ENCODE results near the gene ZNF19. TPM values are rescaled to one million over a fixed set of nuclear protein-coding genes. Genes with fewer than 3 reads are reported as not detected.

Gene ZNF19
- total and polyA plus RNA-seq, 9 of the 15 experiments (the other 6 are each of a cell fraction or from before 2014, with no cell fraction given): 1.2 to 2.8 (median 1.8) TPM

GRCh38 chr16:71482569-71482968 lies 6.6 kb downstream of the ZNF19 start:
- H3K9me1 ChIP-seq (ENCODE audit: control insufficient read depth, insufficient read depth, low read length): no peaks in the 10 kb centered on the region
- DNase-seq (ENCODE audit: extremely low read depth in 1 of 4, low spot score in 3 of 4) (no peak), FAIRE-seq (no peak), ATAC-seq (no peak)
- WGBS (ENCODE audit: insufficient coverage, low coverage, missing lambda C conversion rate): 43% methylated on average over 5 of the region's 5 CpGs
- no peak overlapping the region for H3K4me2 ChIP-seq (ENCODE audit: insufficient read depth, low read length)
- CTCF ChIA-PET (ENCODE audit: low intra/inter-chr PET ratio): no interaction called here
- no peaks in the 10 kb centered on the region for H3K79me2 ChIP-seq (ENCODE audit: control insufficient read depth, insufficient read depth, low read length)
- H3K9ac ChIP-seq (ENCODE audit: insufficient read depth in 1 of 2, low read depth in 2 of 2, low read length in 2 of 2): no peak overlapping the region
- H3K9me3 ChIP-seq (replicated peaks; ENCODE audit: control insufficient read depth, insufficient read depth, low read depth, low read length): no peaks in the 10 kb centered on the region
- H3K36me3 ChIP-seq (ENCODE audit: control insufficient read depth, insufficient read depth, low read length): no peaks in the 10 kb centered on the region
- H2AFZ ChIP-seq (ENCODE audit: low read depth, low read length): no peak overlapping the region
- H3K4me3 ChIP-seq: no peak overlapping the region
- POLR2A ChIA-PET: interaction anchor here (0.8 to 1.6 kb wide), 2 partner anchors 53 to 55 kb away, joined by 3 to 5 read pairs; no protein-coding TSS in a partner anchor
- intact Hi-C loops (cut with micrococcal nuclease) (no loop called here), in situ Hi-C loops (cut with MboI) (no loop called here)
- no peak overlapping the region for H3K27ac ChIP-seq (ENCODE audit: extremely low read depth, low read depth, low read length)
- no TSS peak for BruUV-seq (replicated peaks)
- H3K27me3 ChIP-seq (ENCODE audit: control insufficient read depth in 2 of 2, insufficient read depth in 2 of 2, low read length in 2 of 2): no peaks in the 10 kb centered on the region
- no peaks in the 10 kb centered on the region for H4K20me1 ChIP-seq (replicated peaks; ENCODE audit: control insufficient read depth, insufficient read depth, low read length)
- peaks cover 2 to 4% of the 10 kb centered on the region in 2 experiments; a peak in 3 of 5 replicates for H3K4me1 ChIP-seq (replicated peaks in 1 of 2; ENCODE audit: control insufficient read depth in 2 of 2, insufficient read depth in 2 of 2, low read length in 2 of 2)
- TF ChIP-seq ZNF561 (CRISPR knock-in tag; conservative IDR thresholded peaks at IDR 0.05): no peak
- TF ChIP-seq CREB1 (IDR thresholded peaks at IDR 0.05): no peak
- TF ChIP-seq CREB1 (CRISPR knock-in tag; IDR thresholded peaks at IDR 0.05): no peak
- no peak for TF ChIP-seq TFE3 (CRISPR knock-in tag; IDR thresholded peaks at IDR 0.05)
- no peak for TF ChIP-seq TEAD4 (IDR thresholded peaks at IDR 0.05; ENCODE audit: low read length)
- TF ChIP-seq TEAD4 (CRISPR knock-in tag; IDR thresholded peaks at IDR 0.05; ENCODE audit: borderline replicate concordance): no peak
- no peak for TF ChIP-seq HNRNPL (IDR thresholded peaks at IDR 0.05; ENCODE audit: low read depth, low read length)
- no peak for TF ChIP-seq LARP7 (IDR thresholded peaks at IDR 0.05)
- no peak for TF ChIP-seq NR1H2 (CRISPR knock-in tag; IDR thresholded peaks at IDR 0.05)
- TF ChIP-seq SFPQ (IDR thresholded peaks at IDR 0.05; ENCODE audit: low read depth, low read length): no peak
- TF ChIP-seq BRD4 (IDR thresholded peaks at IDR 0.05): no peak
- no peak for TF ChIP-seq RFX1 (IDR thresholded peaks at IDR 0.05)
- no peak for TF ChIP-seq MCM5 (IDR thresholded peaks at IDR 0.05; ENCODE audit: low read depth)
- no peak for TF ChIP-seq ZNF217 (CRISPR knock-in tag; IDR thresholded peaks at IDR 0.05)
- no peak for TF ChIP-seq GTF2E2 (tag; IDR thresholded peaks at IDR 0.05)
- no peak for TF ChIP-seq SMARCB1 (IDR thresholded peaks at IDR 0.05; ENCODE audit: insufficient read length, low read depth)
- no peak for TF ChIP-seq ZNF121 (CRISPR knock-in tag; conservative IDR thresholded peaks at IDR 0.05)
